KOPT-K1 (cell line): ENCODE results near the gene TFPI.
"Not testable (repeated sequence)": the region's sequence is repeated elsewhere in the genome, so short reads cannot be mapped to it uniquely, and the experiment has no call there.

Experiments used
- H3K27ac ChIP-seq: fragments of 200-600 bp; sonication (generic); 2 replicates; pipeline ENCODE4 v1.5.1; 2016; ENCODE audit warnings: antibody characterized with exemption, mild to moderate bottlenecking, low read depth, low read length; ENCODE audit not compliant: poor library complexity, severe bottlenecking
- H3K36me3 ChIP-seq: fragments of 200-600 bp; sonication (generic); 2 replicates; pipeline ENCODE4 v1.5.1; 2017; ENCODE audit warnings: antibody characterized with exemption, mild to moderate bottlenecking, low read length, moderate library complexity; ENCODE audit not compliant: insufficient read depth
- H3K9me3 ChIP-seq: fragments of 200-600 bp; sonication (generic); 2 replicates; pipeline ENCODE4 v1.5.1; 2017; ENCODE audit warnings: antibody characterized with exemption, low read length, mild to moderate bottlenecking; ENCODE audit not compliant: insufficient read depth, poor library complexity, severe bottlenecking

Gene TFPI

DNA sequence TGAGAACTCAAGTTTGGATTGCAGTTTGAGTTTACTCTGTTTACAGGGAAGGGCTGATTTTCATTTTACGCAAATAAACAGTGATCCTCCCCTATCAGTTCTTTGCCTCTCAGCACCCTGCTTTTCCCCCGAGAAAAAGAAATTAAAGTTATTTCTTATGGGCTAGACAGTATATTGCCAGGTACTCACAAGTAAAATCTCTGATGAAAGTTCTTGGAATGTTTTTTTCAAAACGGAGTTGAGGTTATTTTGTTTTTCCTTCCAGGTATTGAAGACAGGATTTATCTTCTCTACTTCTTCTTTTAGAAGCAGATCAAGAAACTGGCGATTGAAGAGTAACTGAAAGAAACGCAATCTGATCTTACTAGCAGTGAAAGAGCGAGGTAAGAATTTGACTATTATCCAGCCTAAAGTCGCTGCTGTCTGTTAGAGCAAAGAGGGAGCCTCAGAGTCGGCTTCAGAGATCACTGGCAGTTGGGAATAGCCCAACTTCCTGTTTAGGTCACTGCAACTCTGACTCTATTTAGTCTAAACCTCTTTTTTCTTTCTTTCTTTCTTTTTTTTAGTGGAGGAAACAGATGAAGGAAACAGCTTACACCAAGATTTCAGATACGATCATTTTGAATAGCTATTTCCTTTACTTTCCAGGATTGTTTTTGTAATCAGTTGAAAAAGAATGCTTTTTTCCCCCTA is at the start of gene TFPI:
TSS of gene TFPI (minus strand) at position 425 of the 693 bp plus-strand sequence. CDS start 50,667 bp downstream, outside the sequence.
- no peaks in the 10 kb centered on the region for H3K36me3 ChIP-seq
- H3K9me3 ChIP-seq = no peaks in the 10 kb centered on the region
- no peak within 1 kb of the TSS for H3K27ac ChIP-seq

DNA sequence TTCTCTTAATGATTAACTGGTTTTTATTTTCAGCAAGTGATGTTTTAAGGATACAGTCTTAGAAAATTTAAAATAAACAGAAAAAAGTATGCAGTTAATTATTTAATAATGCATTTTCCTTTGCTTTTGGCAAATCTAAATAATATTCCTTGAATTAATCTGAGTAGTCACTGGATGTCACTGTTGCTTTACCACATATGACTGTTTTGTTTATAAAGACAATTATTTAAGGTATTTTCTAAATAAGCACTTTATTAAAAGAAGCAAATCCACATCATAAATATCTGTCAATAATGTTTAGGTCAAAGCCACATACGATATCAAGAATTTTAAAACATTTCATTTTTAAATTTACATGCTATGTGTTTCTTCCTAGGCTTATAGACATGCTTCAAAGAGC is 40.6 kb upstream of the TFPI start:
- H3K27ac ChIP-seq = no peak overlapping the region
- no peaks in the 10 kb centered on the region for H3K9me3 ChIP-seq
- no peaks in the 10 kb centered on the region for H3K36me3 ChIP-seq

DNA sequence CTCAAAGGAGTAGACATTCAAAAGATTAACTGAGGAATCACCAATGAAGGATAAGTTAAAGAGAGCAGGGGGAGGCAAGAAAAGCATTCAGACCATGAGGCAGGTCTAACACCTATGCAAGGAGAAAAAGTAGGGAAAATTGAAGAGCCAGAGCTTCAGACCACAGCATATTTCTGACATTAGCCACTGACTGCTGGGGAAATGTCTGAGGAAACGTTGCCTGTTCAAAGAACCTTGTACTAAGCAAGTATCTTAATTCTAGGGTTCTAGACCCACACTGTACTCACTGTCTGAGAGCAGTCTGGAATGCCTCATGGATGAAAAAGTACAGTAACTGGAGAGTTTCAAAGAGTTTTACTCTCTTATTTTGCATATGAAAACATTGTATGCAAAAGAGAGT is 39.5 kb upstream of the TFPI start:
- no peaks in the 10 kb centered on the region for H3K9me3 ChIP-seq
- H3K27ac ChIP-seq = no peak overlapping the region

DNA sequence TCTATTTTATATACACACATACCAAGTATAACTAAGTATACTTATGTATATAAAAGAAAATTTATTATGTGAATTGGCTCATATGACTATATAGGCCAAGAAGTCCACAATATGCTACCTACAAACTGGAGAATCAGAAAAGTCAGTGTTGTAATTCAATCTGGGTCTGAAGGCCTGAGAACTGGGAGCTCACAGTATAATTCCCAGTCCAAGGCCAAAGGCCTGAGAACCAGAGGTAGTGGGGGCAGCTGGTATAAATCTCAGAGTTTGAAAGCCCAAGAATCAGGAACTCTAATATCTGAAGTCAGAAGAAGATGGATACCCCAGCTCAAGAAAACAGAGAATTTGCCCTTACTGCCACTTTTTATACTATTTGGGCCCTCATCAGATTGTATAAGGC is 38.9 kb upstream of the TFPI start:
- no peaks in the 10 kb centered on the region for H3K36me3 ChIP-seq
- H3K27ac ChIP-seq = no peak overlapping the region
- H3K9me3 ChIP-seq = no peaks in the 10 kb centered on the region

More for the DNA sequence above, 39.5 kb upstream of the TFPI start:
- no peaks in the 10 kb centered on the region for H3K36me3 ChIP-seq

DNA sequence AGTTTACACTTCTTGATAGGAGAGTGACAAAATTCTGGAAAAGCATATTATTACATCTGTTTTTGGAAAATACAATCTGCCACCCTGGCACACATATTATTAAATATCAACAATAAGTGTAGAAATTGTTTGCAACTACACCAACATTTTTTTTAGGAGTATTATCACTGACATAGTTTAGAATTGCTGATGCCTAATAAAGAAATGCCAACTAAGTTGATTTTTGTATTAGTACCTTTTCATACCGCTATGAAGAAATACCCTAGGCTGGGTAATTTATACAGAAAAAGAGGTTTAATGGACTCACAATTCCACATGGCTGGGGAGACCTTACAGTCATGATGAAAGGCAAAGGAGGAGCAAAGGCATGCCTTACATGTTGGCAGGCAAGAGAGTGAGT is 35.9 kb upstream of the TFPI start:
- Histone ChIP-seq H3K36me3 (no peaks in the 10 kb centered on the region), H3K27ac (no peak overlapping the region), H3K9me3 (no peaks in the 10 kb centered on the region)

DNA sequence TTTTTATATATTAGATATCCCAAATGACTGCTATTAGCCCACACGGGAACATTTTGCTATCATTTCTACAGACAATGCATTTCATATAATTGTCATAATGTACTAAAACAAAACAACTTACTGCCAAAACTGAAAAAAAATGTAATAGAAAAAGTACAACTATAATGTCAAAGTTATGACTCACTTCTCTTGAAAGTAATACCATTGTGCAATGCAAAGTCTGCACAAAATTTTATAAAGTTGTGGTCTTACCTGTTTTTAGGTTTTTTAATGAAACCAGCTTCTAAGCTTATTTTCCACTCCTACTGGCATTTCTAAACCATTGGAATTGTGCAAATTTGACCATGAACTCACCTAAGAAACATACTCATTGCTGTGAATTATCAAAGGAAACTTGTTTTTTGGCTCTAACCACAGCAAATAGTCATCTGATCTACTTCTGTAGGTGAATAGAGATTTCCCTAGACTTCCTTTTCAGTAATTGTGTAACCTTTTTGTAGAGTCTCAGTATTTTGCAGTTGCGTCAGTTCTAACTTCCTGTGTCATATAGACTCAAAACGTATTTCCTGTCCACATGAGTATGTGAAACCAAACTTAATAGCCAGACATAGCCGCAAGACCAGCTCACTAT is 31.9 kb upstream of the TFPI start:
- Histone ChIP-seq H3K27ac (no peak overlapping the region), H3K36me3 (no peaks in the 10 kb centered on the region), H3K9me3 (no peaks in the 10 kb centered on the region)

DNA sequence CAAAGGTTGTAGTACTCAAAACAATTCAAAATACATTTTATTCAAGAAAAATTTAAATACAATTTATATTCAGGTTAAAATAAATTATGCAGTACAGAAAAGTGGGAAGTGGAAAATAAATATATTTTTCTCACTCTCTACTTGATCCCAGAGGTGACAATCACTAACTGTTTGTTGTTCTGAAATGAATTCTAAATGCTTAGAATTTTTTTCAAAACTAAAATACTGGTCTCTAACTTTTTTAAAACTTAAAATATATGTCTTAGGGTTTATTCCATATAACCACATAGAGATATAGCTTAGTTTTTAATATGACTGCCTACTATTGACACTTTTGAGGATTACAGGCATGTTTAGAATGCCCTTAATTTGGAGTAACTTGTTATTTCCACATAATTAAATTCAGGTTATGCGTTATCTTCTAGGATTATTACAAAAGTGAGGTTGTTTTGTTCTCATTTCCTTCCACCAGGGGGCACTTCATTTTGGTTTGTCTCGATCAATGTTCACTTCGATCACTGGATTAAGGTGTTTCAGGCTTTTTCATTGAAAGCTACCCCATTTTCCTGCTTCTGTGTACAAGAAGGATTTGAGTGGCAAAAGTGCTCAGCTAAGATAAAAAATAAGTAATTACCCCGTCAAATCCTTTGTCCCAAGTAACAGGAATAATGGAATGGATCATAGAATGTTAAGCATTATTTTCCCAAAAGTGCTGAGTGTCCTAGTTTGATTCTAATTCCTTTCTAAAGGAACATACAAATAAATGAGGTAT is 27.1 kb upstream of the TFPI start:
- Histone ChIP-seq H3K27ac (no peak overlapping the region), H3K9me3 (no peaks in the 10 kb centered on the region), H3K36me3 (no peaks in the 10 kb centered on the region)

DNA sequence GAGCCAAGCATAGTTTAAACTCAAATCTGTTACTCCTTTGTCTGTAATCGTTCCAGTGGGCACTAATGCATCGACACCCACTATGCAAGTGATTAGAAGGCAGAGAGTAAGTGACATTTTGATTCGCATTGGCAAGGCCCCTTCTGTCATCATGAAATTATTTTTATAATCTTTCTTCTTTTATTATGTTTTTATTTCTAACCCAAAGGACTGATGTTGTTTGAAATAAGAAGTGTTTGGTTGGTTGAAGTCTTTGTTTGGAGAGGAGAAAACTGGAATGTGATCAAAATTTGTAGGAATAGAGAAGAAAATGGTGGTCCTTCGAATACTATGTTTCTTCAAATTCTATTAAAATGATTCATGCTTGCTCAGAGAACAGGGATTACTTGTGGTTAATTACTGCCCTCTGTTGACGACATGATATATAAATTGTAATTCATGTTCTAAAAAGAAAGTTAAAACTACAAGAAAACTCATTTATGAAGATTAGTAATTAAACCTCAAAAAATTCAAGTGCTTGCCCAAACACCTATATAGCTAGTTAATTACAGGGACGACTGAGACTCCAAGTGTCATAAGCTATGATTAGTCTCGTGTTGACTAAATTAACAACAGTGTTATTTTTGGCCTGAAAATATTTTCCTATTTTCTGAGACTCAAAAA is 26.4 kb upstream of the TFPI start:
- Histone ChIP-seq H3K27ac (no peak overlapping the region), H3K9me3 (no peaks in the 10 kb centered on the region), H3K36me3 (no peaks in the 10 kb centered on the region)

DNA sequence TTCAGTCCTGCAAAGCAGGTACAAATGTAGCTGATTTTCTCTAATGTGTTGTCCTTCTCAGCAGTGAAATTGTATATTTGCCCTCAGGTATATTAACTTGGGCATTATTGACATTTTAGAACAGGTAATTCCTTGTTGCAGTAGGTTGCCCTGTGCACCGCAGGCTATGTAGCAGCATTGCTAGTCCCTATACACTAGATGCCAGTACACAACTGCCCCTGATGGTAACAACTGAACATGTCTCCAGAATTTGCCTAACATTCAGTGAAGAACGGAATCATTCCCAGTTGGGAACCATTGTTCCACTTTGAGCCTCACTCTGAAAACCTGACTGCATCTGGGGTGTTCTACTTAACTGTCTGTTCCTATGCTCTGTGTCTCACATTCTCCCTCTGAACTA is 23.1 kb upstream of the TFPI start:
- Histone ChIP-seq H3K9me3 (no peaks in the 10 kb centered on the region), H3K27ac (no peak overlapping the region), H3K36me3 (no peaks in the 10 kb centered on the region)

DNA sequence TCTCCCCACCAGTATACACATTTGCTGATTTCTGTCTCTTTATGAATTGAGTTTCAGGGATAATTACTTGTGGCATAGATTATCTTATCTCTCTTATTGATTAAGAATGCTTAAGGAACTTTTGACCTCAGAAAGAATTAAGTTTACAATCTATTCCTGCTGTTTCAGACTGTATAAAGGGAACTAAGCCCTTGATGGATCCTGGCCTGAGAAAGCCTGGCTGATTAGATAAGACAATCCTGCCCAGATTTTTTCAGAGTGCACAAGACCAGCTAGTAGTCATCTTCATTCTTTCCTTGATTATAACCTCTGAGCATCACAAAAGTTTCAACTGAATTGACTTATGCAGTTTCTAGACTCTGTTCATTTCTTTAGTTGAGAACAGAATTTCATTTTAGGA is 22.7 kb upstream of the TFPI start:
- Histone ChIP-seq H3K27ac (no peak overlapping the region), H3K9me3 (no peaks in the 10 kb centered on the region), H3K36me3 (no peaks in the 10 kb centered on the region)

DNA sequence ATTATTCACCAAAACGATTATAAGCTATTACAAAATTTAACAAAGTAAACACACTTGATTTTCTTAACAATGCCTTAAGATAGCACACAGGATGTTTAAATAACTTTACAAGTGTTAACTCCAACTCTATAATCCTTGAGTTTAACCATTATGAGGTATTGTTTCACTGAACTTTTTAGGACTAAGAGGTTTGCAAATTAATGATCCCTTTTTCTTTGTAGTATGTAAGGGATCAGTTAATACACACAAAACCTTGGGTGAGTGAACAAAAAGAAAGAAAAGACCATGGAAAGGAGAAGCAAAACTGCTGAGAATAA is 21.5 kb upstream of the TFPI start:
- Histone ChIP-seq H3K27ac (no peak overlapping the region), H3K9me3 (no peaks in the 10 kb centered on the region), H3K36me3 (no peaks in the 10 kb centered on the region)

DNA sequence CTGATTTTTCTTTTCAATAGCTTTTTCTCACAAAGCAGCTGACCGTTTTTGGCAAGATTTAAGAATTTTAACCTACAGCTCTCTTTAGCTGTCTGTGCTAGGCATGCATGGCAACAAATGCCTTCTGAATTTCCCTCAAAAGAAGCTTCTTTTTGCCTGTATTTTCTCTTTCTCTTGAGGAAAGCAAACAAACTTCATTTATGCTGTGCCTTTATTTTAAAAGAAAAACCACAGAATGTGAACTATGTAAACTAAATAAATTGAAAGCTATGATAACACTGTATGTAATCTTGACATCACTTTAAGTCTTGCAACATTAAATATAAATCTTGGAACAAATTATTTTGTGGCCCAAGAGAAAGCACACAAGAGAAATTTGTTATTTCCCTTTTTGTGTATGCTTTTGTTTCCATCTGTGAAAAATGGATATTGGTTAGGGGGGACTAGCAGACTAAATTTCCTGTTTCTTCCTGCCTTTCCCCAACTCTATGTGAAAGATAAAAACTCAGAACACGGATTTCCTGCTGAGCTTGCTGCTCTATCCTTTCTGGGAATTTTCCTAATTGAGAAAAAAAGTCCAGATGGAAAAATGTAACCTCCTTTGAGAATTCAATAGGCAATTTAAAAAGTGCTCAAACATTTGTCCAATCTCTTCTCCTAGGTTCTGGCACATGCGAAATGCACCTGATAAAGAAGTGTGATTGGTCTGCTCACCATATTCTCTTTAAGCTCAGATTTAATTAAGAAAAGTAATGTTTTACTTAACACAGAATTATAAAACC is 20.9 kb upstream of the TFPI start:
- Histone ChIP-seq H3K36me3 (no peaks in the 10 kb centered on the region), H3K27ac (no peak overlapping the region), H3K9me3 (no peaks in the 10 kb centered on the region)

DNA sequence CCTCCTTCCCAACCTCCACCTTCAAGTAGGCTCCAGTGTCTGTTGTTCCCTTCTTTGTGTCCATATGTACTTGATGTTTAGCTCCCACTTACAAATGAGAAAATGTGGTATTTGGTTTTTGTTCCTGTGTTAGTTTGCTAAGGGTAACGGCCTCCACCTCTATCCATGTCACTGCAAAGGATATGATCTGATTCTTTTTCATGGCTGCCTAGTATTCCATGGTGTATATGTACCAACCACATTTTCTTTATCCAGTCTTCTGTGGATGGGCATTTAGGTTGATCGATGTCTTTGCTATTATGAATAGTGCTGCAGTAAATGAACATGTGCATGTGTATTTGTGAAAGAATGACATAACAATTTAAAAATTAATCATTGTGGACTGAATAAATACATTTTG is 19.5 kb upstream of the TFPI start:
- Histone ChIP-seq H3K36me3 (no peaks in the 10 kb centered on the region), H3K27ac (no peak overlapping the region), H3K9me3 (no peaks in the 10 kb centered on the region)

DNA sequence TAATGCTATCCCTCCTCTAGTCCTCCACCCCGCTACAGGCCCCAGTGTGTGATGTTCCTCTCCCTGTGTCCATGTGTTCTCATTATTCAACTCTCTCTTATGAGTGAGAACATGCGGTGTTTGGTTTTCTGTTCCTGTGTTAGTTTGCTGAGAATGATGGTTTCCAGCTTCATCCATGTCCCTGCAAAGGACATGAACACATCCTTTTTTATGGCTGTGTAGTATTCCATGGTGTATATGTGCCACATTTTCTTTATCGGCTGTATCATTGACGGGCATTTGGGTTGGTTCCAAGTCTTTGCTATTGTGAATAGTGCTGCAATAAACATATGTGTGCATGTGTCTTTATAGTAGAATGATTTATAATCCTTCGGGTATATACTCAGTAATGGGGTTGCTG is 17.8 kb upstream of the TFPI start:
- H3K9me3 ChIP-seq, H3K36me3 ChIP-seq, H3K27ac ChIP-seq: not testable (repeated sequence)

DNA sequence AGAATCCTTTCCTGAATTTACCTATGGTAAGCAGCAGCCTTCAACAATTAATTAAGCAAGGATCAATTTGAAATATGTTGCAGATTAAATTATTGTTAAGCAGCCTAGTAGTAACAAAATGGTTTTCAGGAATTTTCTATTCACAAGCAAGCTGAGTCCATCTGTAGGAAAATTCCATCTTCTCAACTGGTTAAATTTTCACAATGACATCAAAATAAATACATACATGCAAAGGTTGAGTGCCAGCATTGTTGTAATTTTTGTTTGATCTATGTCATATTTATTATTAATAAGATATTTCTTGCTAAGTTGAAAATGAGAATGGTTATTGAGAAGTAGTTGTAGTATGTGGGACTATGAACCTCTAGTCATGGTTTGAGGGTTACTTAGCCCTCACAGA is 15.3 kb upstream of the TFPI start:
- Histone ChIP-seq H3K9me3 (no peaks in the 10 kb centered on the region), H3K27ac (no peak overlapping the region)

More for the DNA sequence above, 15.3 kb upstream of the TFPI start:
- no peaks in the 10 kb centered on the region for H3K36me3 ChIP-seq
